Endometrium (tissue), 2 donors: Measurements from ENCODE around the gene TBXA2R.
"Not testable (repeated sequence)": the region's sequence is repeated elsewhere in the genome, so short reads cannot be mapped to it uniquely, and the experiment has no call there.

Experiments used
- FAIRE-seq: peaks from 2 replicates; lab custom pipeline; 2012; peaks lifted over from hg19 to GRCh38; lab: Jason Lieb, UNC
- donor health status: control.
- donor health status: control.

The TBXA2R gene

GRCh38 chr19:3577723-3578344, 28.8 kb downstream of the TBXA2R start:
- no peak for FAIRE-seq

GRCh38 chr19:3576696-3577443, 29.8 kb downstream of the TBXA2R start:
- no peak for FAIRE-seq

GRCh38 chr19:3575949-3576673, 30.6 kb downstream of the TBXA2R start:
- FAIRE-seq: no peak

GRCh38 chr19:3575260-3575741, 31.4 kb downstream of the TBXA2R start:
- no peak for FAIRE-seq

GRCh38 chr19:3573858-3574637, 32.6 kb downstream of the TBXA2R start:
- no peak for FAIRE-seq

- no peak for FAIRE-seq
These were observed 33.4 kb downstream of the TBXA2R start for GRCh38 chr19:3573162-3573857.

- no peak for FAIRE-seq
These were observed 33.9 kb downstream of the TBXA2R start, which contains the start of gene HMG20B for GRCh38 chr19:3572855-3573161. Gene HMG20B, plus strand, starts transcription at chr19:3572944. Its CDS starts 366 bp downstream, at chr19:3573310.

- FAIRE-seq: peak; percentile 96
These were observed 34.4 kb downstream of the TBXA2R start for GRCh38 chr19:3572132-3572854.

GRCh38 chr19:3570606-3571011, 36.1 kb downstream of the TBXA2R start:
- FAIRE-seq: no peak

GRCh38 chr19:3570042-3570441, 36.6 kb downstream of the TBXA2R start:
- FAIRE-seq: not testable (repeated sequence)

- FAIRE-seq: no peak
These were observed 41.5 kb downstream of the TBXA2R start for GRCh38 chr19:3565139-3565538.

- FAIRE-seq: no peak
These were observed 42.8 kb downstream of the TBXA2R start for GRCh38 chr19:3563709-3564524.

- FAIRE-seq: no peak
These were observed 49.0 kb downstream of the TBXA2R start, which contains the start of gene MFSD12 for GRCh38 chr19:3557461-3558248. Gene MFSD12, minus strand, starts transcription at chr19:3557586. Its CDS starts 183 bp downstream, at chr19:3557403.

- no peak for FAIRE-seq
These were observed 49.7 kb downstream of the TBXA2R start for GRCh38 chr19:3556978-3557460.

GRCh38 chr19:3556423-3556977, 50.2 kb downstream of the TBXA2R start:
- no peak for FAIRE-seq

- no peak for FAIRE-seq
These were observed 50.8 kb downstream of the TBXA2R start for GRCh38 chr19:3555653-3556422.

- FAIRE-seq: no peak
These were observed 52.2 kb downstream of the TBXA2R start for GRCh38 chr19:3554254-3555083.
